DMS153 treated with DMSO at 0.1 percent for 48 hours (cell line): Measurements from ENCODE around the gene DAB2.
A peak's percentile ranks its signal among the peaks of the same experiment; 100 is the strongest.

ENCODE experiments used
- DNase-seq: peaks from one replicate; lab custom pipeline; 2025; ENCODE audit not compliant: unreplicated experiment; lab: John Stamatoyannopoulos, UW

Gene DAB2

DNA sequence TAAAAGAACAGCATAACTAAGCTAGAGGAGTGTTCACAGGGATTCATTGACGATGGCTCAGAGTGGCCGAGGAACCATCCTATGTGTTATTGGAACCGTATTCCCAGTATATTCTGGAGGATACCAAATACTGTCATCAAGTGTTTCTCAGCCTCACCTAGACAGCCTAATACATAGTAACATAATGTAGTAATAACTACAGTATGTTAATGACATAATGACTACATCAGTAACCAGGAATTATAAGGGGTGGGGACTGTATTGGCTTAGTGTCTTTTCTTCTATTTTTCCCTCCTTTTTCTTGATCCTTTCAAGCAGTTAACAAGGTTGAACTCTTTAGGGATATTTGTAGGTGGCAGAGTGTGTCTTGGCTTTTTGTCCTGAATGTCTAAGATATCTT lies 33.8 kb downstream of the DAB2 start:
- no peak for DNase-seq

DNA sequence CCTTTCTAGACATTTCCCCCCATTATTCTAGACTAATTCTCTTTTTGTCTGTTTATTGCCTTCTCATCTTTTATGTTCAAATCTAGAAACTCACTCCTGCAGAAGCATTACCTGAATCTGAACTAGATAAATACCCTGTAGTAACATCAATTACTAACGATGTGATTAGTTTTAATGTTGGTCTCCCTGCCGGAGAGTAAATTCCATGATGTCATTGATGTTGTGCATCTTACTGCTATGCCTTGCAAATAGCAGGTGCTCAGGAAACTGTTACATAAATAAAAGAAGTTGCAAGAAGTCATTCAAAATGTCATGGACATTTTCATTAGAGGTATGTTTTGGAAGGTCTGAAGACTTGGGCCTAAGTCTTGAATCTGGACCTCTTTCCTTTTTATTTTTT lies 37.5 kb downstream of the DAB2 start:
- DNase-seq: no peak

DNA sequence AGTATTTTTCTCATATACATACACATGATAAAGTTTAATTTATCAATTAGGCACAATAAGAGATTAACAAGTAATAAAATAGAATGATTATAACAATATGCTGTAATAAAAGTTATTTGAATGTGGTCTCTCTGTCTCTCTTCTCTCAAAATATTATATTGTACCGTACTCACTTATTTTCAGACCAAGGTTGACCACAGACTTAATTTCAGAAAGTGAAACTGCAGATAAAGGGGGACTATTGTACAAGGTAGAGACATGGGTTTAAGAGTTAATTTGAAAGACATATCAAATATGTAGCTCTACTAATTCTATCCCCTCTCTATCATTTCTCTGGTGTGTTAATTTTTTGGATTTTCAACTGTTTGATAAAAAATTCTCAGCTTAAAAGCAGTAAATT lies 40.5 kb downstream of the DAB2 start:
- no peak for DNase-seq

DNA sequence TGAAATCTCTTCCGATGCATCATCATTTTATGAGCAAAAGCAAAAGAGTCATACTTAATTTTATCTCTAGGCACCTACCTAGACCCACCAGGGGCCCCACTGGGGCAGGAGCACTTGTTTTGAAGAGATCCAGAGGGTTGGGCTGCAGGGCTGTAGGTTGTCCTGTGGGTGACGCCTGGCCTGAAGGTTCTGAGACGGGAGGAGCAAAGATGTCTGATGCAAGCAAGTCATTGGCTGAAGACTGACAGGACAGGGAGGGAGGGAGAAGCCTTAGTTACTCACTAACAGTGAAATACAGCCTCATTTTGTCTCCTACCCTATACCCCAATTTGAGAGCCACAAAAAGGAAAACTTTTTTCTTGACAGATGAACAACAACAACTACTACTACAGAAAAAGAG lies 43.4 kb downstream of the DAB2 start:
- no peak for DNase-seq

DNA sequence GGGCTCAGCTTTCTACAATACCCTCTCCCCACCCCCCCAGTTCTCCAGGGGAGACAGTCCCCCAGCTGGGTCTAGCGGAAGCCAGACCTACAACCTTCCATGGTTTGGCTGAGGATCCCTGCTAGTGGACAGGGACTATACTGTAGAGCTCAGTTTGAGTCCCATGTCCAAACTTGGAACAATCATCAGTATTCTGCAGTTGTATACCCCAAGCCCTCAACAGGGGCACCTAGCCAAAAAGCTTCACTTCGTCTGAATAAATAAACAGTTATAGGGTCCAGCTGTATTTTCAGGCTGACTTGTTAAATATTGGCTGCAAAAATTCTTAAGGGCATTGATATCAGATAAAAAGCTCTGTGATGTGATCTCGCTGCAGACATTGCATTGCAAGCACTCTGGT lies 45.1 kb downstream of the DAB2 start:
- DNase-seq: no peak

DNA sequence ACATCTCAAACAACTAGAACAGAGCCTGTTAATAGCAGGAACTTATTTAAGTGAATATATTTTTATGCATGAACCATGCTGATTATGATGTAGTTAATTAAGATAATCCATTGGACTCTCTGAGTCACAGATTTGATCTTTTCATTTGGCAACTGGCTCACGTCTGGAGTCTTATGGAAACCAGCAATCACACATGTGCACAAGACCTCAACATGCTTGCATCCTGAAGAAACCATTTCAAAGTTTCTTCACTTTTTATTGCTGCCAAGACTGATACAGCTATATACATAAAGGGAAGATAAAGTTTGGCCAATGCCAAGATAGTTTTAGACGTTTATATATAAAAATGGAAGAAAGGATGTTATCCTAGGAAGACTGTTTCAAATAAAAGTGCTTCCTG lies 47.2 kb downstream of the DAB2 start:
- no peak for DNase-seq

DNA sequence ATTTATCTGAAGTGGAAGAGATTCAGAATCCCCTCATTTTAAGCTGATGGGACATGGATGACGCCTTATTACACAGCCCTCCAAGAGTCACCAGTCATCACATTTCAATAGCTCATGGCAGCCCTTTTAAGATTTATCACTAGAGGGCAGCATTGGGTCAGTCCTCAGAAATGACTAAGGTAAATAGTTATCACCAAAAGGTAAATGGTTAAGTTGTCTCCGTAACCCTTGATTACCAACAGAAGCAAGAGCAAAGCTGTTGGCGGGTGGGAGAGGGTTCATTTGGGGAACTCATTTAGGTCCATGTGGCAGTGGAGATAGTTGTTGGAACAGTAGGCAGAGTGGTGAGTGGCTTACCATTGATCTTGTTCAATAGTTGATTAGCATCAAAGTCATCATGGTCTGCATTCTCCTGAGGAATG lies 48.5 kb downstream of the DAB2 start:
- DNase-seq: peak; percentile 55

DNA sequence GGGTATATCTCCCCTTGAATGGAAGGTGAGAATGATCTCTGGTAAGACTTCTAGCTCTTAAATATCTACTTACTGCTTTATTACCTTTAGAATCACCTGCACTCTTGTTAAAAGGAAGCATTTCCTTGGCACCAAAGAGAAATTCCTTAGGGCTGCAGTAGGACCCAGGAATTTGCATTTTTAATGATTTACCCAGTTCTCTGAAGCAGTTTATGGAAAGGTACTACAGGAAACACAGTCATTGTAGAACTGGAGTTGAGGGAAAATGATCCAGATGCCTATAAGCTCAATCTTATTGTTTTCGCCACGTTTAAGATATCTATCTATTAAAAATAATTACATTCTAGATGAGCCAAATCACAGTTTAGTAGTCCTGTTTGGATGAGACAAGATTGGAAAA lies 51.0 kb downstream of the DAB2 start:
- no peak for DNase-seq

DNA sequence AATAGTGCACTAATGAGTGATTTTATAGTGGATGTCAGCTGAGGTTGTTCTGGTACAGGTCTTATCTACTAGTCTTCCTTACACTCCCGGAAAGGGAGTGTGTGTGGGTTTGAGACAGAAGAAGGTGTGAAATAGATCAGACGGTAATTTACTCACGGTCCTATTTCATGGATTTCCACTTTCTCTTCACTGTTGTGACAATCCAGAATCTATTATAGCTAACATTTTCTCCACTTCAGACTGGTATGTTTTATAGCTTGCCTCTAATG lies 53.5 kb downstream of the DAB2 start:
- no peak for DNase-seq

DNA sequence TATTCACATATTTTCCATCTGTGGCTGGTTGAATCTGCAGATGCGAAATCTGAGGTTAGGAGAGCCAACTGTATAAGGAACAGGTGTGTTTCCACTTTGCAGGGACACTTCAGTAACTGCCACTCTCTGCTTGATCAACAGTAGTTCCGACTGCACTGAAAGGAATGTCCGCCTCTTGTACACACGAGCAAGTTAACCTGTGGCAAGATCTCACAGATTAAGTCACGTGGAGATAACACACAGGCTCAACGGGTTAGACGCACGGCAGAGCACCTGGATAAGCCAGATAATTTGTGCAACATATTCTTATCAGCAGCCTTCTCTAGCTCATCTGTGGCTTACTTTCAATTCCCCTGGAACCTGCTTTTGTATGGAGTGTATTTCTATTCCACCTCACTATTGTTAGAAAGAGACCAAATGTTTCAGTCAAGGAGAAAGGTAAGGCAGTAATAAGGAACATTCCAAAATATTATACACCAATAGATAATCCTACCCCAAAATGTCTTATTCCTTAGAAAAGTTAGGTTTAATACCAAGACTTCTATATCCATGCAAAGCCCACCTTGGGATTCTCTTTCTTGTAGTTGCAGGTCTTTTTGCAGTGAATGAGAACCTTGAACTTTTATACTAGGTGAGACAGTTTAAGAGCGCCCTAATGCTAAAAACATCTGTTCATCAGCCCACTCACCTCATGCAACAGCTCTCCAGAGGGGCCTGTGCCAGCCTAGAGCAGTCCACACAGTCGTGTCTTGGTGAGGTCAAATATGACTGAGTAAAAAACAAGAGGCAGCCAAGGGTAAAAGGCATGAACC lies 54.0 kb downstream of the DAB2 start:
- DNase-seq: no peak

DNA sequence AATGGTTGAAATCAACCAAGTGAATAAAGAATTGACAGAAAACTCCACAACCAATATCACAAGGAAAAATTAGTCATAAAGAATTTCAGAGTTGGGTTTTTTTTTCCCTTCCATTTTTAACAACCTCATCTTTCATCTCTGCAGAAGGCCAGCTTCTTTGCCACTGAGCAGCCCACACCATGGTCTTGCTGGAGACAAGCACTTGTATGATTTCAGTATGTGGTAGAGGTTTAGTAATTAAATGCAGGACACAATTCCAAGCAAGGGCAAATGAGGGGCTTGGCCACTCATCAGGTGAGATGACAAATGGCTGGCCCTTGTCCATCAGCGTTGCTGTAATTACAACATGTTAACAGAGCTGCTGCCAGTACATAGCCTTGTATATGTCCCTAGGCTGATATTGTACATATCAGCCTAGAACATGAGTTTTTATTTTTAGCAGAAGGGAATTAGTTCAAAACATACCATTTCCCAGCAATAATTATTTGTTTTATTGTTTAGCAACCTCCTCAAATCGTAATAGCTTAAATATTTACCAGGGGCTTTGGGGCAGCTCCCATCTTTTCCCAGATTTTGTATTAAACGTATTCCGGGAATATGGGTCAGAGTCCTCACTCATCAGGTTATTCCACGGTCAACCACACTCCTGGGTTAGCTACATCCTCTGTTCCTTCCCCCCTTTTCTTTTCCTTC lies 55.5 kb downstream of the DAB2 start:
- DNase-seq: no peak

DNA sequence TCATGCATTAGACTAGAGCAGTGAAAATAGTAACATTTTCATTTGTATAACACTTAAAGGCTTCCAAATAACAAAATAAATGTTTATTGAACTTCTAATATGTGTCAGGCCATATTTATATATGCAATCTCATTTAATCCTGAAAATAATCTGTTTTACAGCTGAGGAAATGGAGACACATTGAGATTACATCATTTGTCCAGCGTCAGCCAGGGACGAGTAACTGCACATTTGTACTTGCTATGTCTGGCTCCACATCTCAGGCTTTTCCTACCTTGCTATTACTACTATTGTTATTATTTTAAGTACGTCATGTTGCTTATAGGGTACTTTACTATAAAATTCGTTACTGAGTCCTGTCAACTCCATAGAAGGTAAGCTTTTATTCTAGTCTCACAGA lies 56.7 kb downstream of the DAB2 start:
- DNase-seq: no peak

DNA sequence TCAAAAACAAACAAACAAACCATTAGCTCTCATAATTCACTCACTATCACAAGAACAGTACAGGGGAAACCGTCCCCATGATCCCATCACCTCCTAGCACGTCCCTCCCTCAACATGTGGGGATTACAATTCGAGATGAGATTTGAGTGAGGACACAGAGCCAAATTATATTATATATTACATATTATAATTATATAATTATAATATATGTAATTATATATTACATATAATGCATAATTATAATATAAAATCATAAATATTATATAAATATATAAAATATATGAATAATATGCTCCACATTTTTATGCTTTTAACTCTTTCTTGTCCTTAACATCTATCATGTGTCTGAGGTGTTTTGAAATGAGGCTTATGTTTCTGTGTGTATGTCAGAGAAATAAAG lies 57.1 kb downstream of the DAB2 start:
- DNase-seq: no peak

DNA sequence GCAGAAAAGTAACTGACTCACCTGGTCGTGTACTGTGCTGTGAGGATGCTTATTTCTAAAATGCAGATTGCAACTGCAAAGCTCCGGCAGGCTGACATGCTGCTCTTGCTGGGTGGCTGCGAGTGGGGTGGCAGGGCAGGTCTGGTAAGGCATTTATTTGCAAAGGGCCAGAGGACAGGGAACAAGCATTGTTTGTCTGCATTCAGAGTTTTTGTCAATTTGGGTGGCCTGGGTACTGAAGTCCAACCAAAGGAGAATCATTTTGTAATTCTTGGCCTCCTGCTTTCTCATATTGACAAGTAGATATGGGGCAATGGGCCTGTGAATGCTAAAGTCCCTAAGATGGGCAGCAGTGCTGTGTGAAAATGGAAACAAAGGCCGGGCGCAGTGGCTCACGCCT lies 60.4 kb downstream of the DAB2 start, which contains the start of gene C9:
Gene C9 (minus strand): TSS at position 129 of the 400 bp plus-strand sequence. CDS start 31 bp downstream, at position 98.
- DNase-seq: no peak

DNA sequence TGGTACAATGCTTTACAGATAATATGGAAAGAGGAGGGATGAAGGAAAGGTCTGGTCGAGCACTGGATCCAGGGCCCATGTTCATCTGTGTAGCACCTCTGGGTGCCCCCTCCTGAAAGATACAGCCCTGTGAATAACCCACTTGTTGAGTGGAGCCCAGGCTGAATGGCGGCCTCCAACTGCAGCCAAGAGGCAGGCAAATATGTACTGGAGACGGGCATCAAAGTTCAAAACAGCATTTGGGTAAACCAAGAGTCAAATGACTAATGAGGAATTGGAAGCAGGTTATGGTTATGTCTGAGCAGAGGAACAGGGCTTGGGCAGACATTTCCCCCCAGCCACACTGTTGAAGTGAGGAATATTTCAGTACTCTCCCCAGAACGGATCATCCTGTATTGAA lies 61.6 kb downstream of the DAB2 start:
- DNase-seq: no peak

DNA sequence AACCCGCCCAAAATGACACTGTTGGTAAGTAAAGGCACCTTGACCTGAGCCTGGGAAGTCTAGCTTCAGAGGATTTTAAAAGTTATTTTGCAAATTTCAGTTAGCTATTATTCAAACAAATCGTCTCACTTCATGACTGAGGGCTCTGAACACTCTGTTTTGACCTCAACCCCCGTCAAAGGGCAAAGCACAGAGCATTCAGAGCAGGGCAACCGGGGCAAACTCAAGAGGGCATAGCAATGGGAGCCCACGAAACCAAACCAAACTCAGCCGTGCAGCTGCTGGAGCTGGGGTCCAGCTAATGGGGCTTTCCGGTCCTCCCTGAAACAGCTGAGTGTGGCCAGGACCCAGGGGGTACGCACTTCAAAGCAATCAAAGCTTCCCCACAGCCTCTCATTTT lies 62.1 kb downstream of the DAB2 start:
- no peak for DNase-seq

DNA sequence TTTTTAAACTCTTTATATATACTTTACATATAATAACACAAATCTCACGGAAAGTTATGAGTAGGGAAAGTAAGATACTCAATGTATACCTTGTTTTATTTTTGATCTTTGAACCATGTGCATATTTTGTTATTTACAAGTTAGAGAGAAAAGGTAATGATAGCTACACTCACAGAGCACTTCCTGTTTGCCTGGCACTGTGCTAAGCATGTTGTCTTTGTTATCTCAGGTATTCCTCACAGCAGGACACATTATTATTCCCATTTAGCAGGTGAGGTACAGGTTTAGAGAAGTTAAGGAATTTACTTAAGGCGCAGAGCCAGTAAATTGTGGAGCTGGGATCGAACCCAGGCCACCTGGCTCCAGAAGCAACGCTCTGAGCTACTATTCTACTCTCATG lies 63.5 kb downstream of the DAB2 start:
- DNase-seq: no peak

DNA sequence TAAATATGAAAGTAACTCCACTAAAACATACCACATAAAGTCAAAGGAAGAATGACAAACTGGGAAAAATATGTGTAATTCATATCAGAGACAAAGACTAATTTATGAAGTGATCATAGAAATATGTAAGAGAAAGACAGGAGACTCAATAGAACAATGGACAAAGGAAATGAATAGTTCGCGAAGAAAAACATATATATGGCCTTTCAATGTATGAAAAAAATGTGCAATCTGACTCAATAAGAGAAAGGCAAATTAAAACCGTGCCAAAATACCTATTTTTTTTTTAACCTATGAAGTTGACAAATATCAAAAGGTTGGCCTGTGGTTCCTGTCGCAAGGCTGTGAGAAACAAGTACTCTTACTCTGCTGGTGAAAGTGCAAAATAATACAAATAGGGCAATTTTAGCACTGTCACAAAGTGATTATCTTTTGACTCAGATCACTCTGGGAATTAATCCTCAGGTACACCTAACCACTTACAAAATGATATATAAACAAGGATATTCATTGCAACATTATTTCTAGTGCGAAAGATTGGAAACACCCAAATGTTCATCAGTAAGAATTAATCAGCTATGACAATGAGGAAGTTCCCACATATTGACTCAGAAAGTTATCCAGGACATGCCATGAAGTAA lies 64.2 kb downstream of the DAB2 start:
- DNase-seq: no peak

DNA sequence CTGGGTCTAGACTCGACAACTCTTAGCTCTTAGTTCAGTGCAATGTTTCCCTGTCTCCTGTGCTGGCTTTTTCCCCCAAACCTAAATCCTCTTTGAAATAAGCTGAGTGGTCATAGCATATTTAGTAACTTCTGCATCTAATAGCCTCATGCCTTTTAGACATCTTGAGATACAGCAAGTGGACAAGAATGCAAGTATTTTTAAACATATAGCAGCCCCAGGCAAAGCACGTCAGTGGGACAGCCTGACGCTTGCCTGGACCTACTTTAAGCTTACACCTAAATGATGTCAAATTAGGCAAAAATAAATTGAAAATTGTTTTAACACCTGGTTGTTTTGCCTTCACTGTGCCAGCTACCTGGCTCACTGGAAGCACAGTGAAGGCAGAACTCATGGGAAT lies 68.5 kb downstream of the DAB2 start:
- no peak for DNase-seq

DNA sequence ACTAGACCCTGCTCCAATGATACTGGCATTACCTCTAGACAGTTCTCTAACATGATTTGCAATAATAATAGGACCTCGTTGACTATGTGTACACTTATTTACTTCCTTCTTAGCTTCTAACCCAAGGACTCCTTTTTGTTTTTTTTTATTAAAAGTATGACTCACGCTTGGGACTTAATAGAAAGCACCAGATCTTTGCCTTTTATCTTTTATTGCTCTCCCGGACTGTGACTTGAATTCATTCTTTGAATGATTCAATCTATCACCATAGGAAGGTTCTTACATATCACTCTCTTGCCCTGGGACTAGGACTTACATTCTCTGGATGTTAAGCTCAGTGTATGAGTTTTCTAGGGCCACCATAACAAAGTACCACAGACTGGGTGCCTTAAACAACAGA lies 69.5 kb downstream of the DAB2 start:
- no peak for DNase-seq

DNA sequence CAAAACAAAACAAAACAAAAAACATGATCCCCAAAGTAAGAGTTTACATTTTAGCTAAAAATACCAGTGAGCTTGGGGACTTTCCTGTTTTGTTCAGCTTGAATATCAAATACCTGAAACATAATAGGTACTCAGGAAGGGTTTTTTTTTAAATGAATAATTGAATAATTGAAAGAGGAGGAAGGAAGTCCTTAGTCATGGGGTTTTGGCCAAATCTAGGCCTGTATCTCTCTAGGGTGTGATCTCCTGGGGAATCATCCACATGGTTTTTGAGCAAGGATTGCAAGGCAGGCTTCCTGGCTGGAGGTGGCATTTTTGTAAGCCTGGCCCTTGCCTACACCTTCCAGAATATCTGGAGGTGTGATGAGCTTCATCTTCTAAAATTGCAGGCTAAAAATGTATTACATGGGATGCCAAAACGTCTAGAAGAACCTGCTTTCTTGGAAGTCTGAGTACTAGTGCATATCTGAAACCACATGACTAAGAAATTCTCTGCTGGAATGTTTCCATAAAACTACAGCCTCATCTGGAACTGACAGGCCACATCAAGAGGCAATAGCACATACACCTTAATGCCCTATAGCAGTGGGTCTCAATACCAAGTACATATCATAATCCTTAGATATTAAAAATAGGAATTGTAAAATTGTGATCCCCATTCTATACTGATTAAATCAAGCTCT lies 70.9 kb downstream of the DAB2 start:
- no peak for DNase-seq

DNA sequence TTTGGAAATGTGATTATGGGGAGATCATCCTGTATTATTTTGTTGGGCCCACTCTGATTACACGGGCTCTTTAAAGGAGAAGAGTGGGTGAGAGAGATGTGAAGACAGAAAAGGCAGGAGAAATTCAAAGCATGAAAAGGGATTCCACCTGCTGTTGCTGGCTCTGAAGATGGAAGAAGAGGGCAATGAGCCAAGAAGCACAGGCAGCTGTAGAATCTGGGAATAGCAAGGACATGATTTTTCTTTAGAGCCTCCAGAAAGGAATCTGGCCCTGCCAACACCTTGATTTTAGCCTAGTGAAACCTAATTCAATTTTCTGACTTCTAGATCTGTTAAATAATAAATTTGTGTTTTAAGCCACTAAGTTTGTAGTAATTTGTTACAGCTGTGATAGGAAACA lies 71.8 kb downstream of the DAB2 start:
- DNase-seq: no peak
